GM18526 (cell line): ENCODE measurements around the gene ATRIP.

ENCODE experiments used
- POLR2A ChIP-seq: IDR thresholded peaks from 3 replicates; pipeline ENCODE4 v1.6.1; 2011; ENCODE audit not compliant: insufficient read length; ENCODE audit errors: extremely low read depth

Gene ATRIP

GRCh38 chr3:48467473-48468267, 21.1 kb downstream of the ATRIP start:
- no peak for TF ChIP-seq POLR2A

GRCh38 chr3:48468329-48468731, 21.8 kb downstream of the ATRIP start:
- no peak for TF ChIP-seq POLR2A

- peak; percentile 16 for TF ChIP-seq POLR2A
Observed at GRCh38 chr3:48469046-48469915, 22.7 kb downstream of the ATRIP start.

GRCh38 chr3:48470286-48470685, 23.7 kb downstream of the ATRIP start:
- TF ChIP-seq POLR2A: no peak

- TF ChIP-seq POLR2A: no peak
Observed at GRCh38 chr3:48472673-48472922, 26.1 kb downstream of the ATRIP start.

GRCh38 chr3:48472923-48473616, 26.5 kb downstream of the ATRIP start:
- peak; percentile 87 for TF ChIP-seq POLR2A

- TF ChIP-seq POLR2A: no peak
Observed at GRCh38 chr3:48473617-48473952, 27.0 kb downstream of the ATRIP start.

GRCh38 chr3:48474619-48475018, 28.1 kb downstream of the ATRIP start:
- TF ChIP-seq POLR2A: no peak

- TF ChIP-seq POLR2A: no peak
Observed at GRCh38 chr3:48475188-48475587, 28.7 kb downstream of the ATRIP start.

GRCh38 chr3:48476426-48477053, 30.0 kb downstream of the ATRIP start:
- TF ChIP-seq POLR2A: no peak

GRCh38 chr3:48477959-48478520, 31.5 kb downstream of the ATRIP start:
- no peak for TF ChIP-seq POLR2A

- no peak for TF ChIP-seq POLR2A
Observed at GRCh38 chr3:48478626-48479555, 32.4 kb downstream of the ATRIP start.

GRCh38 chr3:48486952-48487351, 40.4 kb downstream of the ATRIP start:
- TF ChIP-seq POLR2A: no peak
